ENCODE measurements around the gene KDM4D.

Gene KDM4D

GRCh38 chr11:95042239-95042638 is 68.7 kb downstream of the KDM4D start:
- Histone ChIP-seq H3K4me3 (ENCODE audit: low read depth in 1 of 2, low read length in 2 of 2) (no peak overlapping the region), H3K4me1 (ENCODE audit: control insufficient read depth in 1 of 2, insufficient read depth in 2 of 2, low read length in 2 of 2) (no peaks in the 10 kb centered on the region), H3K9me3 (ENCODE audit: control insufficient read depth in 1 of 2, low read length in 2 of 2) (no peaks in the 10 kb centered on the region), H3K36me3 (ENCODE audit: control insufficient read depth in 1 of 2, insufficient read depth in 2 of 2, low read length in 2 of 2) (no peaks in the 10 kb centered on the region), H3K27me3 (ENCODE audit: low read depth, low read length) (no peaks in the 10 kb centered on the region), H3K27ac (ENCODE audit: low read length) (no peak overlapping the region)

GRCh38 chr11:95042906-95043305 is 69.4 kb downstream of the KDM4D start:
- Histone ChIP-seq H3K36me3 (ENCODE audit: control insufficient read depth in 1 of 2, insufficient read depth in 2 of 2, low read length in 2 of 2) (no peaks in the 10 kb centered on the region), H3K27ac (ENCODE audit: low read length) (no peak overlapping the region), H3K27me3 (ENCODE audit: low read depth, low read length) (no peaks in the 10 kb centered on the region), H3K9me3 (ENCODE audit: control insufficient read depth in 1 of 2, low read length in 2 of 2) (no peaks in the 10 kb centered on the region), H3K4me1 (ENCODE audit: control insufficient read depth in 1 of 2, insufficient read depth in 2 of 2, low read length in 2 of 2) (no peaks in the 10 kb centered on the region), H3K4me3 (ENCODE audit: low read depth in 1 of 2, low read length in 2 of 2) (no peak overlapping the region)

- Histone ChIP-seq H3K36me3 (ENCODE audit: control insufficient read depth in 1 of 2, insufficient read depth in 2 of 2, low read length in 2 of 2) (no peaks in the 10 kb centered on the region), H3K27me3 (ENCODE audit: low read depth, low read length) (no peaks in the 10 kb centered on the region), H3K4me3 (ENCODE audit: low read depth in 1 of 2, low read length in 2 of 2) (no peak overlapping the region), H3K9me3 (ENCODE audit: control insufficient read depth in 1 of 2, low read length in 2 of 2) (no peaks in the 10 kb centered on the region), H3K4me1 (ENCODE audit: control insufficient read depth in 1 of 2, insufficient read depth in 2 of 2, low read length in 2 of 2) (no peaks in the 10 kb centered on the region), H3K27ac (ENCODE audit: low read length) (no peak overlapping the region)
Measured at GRCh38 chr11:95044010-95044409, 70.5 kb downstream of the KDM4D start.

GRCh38 chr11:95045812-95046211 is 72.3 kb downstream of the KDM4D start:
- no peaks in the 10 kb centered on the region for H3K36me3 ChIP-seq (ENCODE audit: control insufficient read depth in 1 of 2, insufficient read depth in 2 of 2, low read length in 2 of 2)
- no peak overlapping the region for H3K4me3 ChIP-seq (ENCODE audit: low read depth in 1 of 2, low read length in 2 of 2)
- H3K27me3 ChIP-seq (ENCODE audit: low read depth, low read length), result no peaks in the 10 kb centered on the region
- H3K27ac ChIP-seq (ENCODE audit: low read length), result no peak overlapping the region
- H3K9me3 ChIP-seq (ENCODE audit: control insufficient read depth in 1 of 2, low read length in 2 of 2), result no peaks in the 10 kb centered on the region
- H3K4me1 ChIP-seq (ENCODE audit: control insufficient read depth in 1 of 2, insufficient read depth in 2 of 2, low read length in 2 of 2), result no peaks in the 10 kb centered on the region
